CD4-positive, alpha-beta T cell treated with Interleukin-12 subunit alpha and Interleukin-12 subunit beta, for 1 hour (primary cell): ENCODE results near the gene QPCT.

Experiments
- DNase-seq: peaks from one replicate; pipeline ENCODE4 v3.0.0-alpha.2; 2020

Gene QPCT

DNA sequence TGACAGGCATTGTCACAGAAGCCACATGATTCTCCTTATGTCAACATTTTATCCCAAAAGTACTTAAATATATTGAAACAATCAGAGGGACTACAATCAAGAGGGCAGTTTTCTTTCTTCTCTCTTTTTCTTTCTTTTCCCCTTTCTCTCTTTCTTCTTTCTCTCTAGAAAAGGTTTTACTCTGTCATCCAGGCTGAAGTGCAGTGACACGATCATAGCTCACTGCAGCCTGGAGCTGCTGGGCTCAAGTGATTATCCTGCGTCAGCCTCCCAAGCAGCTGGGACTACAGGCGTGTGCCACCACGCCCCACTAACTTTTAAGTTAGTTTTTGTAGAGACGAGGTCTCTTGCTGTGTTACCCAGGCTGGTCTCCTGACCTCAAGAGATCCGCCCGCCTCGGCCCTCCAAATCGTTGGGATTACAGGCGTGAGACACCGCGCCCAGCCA, 18.8 kb upstream of the QPCT start:
- no peak for DNase-seq

DNA sequence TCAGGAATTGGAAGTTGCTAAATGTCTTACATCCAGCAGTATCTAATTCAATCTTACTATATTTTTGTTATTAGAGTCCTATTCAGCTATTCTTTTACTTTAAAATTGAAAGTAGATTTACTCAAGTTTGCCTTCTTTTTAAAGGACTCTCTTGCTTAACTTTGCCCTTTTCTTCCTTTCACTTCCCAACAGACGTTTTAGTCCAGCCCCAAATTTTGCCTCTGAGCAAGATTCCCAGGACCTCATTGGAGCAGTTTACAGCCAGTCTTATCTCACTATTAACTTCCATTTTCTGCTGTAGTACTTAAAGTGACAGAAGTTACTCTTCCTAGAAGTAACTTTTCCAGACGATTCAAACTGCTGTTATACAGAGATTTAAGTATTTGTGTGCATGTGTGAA, 18.1 kb upstream of the QPCT start:
- DNase-seq: no peak

DNA sequence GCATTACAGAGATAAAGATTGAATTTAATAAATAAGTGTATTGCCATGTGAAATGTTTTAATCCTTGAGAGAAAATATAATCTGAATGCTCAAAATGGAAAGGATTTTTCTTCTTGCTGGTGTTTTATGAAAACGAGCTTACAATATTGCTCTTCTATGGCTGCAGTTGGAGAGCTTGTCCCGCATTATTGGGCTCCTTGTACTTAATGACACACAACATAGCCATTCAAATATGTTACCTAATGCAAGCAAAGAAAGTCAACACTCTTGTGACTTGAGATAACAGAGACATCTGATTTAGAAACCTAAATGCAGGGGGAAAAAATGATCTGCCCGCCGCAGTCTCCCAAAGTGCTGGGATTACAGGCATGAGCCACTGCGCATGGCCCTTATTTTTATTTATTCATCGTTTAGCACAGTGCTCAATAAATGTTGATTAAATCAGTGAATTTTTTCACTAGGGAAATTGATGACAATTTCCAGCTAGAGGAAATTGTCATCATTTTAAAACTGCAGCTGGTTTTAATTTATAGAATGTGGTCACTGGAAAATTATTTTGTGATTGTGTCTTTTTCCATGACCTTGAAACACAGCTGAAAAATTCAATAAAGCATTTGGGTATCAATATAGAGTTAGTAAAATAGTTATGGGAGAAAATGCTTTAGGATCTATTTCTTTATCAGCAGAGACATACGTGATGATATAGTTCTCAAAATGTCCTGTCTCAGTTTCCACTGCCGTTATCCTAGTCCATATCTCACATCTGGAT, 17.4 kb upstream of the QPCT start:
- DNase-seq: no peak

DNA sequence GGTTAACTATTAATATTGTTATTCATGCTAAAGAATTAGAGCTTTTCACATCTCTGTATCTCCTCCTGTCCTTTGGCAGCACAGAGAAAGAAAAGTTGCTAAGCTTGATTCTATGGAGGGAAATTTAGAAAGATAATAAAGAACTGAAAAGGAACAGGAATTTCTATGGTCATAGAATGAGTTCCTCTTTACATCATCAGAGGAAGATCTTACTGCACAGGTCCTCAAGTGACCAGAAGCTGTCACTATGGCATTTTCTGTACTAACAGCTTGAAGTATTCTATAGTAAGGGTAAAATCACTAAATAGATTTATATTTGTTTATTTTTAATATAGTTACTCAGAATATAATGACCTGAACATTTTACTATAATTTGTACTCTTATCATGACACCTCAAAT, 13.7 kb upstream of the QPCT start:
- no peak for DNase-seq

DNA sequence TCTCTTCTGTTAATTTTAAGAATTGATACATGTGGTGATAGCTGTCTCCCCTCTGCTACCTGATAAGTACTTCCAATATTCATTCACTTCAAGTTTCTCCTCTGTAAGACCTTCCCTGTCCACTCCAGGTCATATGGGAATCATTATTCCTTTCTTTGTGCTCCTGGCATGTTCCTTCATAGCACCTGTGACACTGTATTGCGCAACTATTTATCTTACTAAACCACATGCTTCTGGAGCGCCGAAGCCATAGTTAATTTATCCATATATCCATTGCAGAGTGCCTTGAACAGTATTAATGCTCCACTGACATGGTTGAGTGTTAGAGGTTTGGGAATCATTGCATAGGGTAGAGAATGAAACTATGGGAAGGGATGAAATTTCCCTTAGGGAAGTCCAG, 11.9 kb upstream of the QPCT start:
- DNase-seq: no peak

DNA sequence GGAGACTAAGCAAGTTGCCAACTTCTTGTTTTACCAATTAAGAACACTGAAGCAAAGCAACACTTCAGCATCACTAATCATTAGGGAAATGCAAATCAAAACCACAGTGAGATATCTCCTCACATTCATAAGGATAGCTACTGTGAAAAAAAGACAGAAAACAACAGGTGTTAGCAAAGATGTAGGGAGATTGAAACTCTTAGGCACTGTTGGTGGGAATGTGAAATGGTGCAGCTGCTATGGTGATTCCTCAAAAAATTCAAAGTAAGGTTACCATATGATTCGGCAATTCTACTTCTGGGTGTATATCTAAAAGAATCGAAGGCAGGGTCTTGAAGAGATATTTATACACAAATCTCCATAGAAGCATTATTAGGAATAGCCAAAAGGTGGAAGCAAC, 11.2 kb upstream of the QPCT start:
- DNase-seq: no peak

DNA sequence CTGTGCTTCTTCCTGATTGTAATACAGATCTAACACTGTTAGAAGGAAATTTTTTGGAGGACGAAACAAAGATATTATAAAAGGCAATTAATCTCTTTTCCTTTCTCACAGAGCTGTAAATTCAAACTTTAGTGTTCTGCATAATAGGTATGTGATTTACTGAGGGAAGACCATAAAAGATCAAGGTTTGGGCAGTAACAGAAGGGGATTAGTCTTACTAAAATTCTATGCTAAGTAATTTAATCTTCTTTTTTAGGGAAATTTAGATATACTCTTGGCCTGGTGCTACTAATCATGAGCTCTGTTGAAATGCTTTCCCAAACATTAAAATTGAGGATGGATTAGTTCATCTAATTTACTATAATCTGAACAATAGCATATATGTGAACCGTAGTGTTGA, 8.8 kb upstream of the QPCT start:
- DNase-seq: no peak

GRCh38 chr2:37337620-37338280, 6.7 kb upstream of the QPCT start:
- no peak for DNase-seq

- DNase-seq: no peak
Measured at GRCh38 chr2:37338933-37339332, 5.5 kb upstream of the QPCT start.

- no peak for DNase-seq
Measured at GRCh38 chr2:37340637-37341036, 3.8 kb upstream of the QPCT start.

GRCh38 chr2:37342591-37343220, 1.7 kb upstream of the QPCT start:
- DNase-seq: no peak

- no peak for DNase-seq
Measured at GRCh38 chr2:37343537-37344434, 644 bp upstream of the QPCT start.

GRCh38 chr2:37348155-37348554, 3.7 kb downstream of the QPCT start:
- DNase-seq: no peak

- DNase-seq: no peak
Measured at GRCh38 chr2:37349231-37349860, 4.9 kb downstream of the QPCT start.

GRCh38 chr2:37350034-37350433, 5.6 kb downstream of the QPCT start:
- DNase-seq: no peak

GRCh38 chr2:37354531-37354930, 10.1 kb downstream of the QPCT start:
- DNase-seq: no peak

DNA sequence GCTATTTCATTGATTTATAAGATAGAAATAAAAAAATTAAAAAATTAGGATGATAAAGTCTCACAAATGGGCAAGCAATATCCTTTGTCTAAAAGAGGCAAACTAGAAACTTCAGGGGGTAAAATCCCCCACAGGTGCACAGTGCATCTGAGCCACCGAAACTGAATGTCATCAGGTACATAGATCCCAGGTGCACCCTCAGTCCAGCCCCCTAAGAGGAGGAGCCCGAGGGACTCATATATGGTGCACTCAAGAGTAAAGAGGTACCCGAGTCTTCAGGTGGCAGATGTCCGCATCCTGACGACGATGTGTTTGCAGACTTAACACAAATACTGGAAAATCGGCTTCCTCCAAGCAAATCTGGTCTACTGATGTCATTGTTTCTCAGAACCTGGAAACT, 11.3 kb downstream of the QPCT start:
- no peak for DNase-seq

GRCh38 chr2:37356299-37356698, 11.9 kb downstream of the QPCT start:
- DNase-seq: no peak

GRCh38 chr2:37357069-37357468, 12.6 kb downstream of the QPCT start:
- no peak for DNase-seq

- DNase-seq: no peak
Measured at GRCh38 chr2:37357530-37357929, 13.1 kb downstream of the QPCT start.

GRCh38 chr2:37358466-37358865, 14.0 kb downstream of the QPCT start:
- no peak for DNase-seq

GRCh38 chr2:37361216-37361815, 16.9 kb downstream of the QPCT start:
- DNase-seq: no peak
